HUDEP-2 (cell line): ENCODE results near the gene STIM1.

Experiments
- DNase-seq, 76 experiments: peaks; one replicate each; lab custom pipeline; 2025; ENCODE audit not compliant: unreplicated experiment in 76 of 76; lab: John Stamatoyannopoulos, UW

The STIM1 gene

DNA sequence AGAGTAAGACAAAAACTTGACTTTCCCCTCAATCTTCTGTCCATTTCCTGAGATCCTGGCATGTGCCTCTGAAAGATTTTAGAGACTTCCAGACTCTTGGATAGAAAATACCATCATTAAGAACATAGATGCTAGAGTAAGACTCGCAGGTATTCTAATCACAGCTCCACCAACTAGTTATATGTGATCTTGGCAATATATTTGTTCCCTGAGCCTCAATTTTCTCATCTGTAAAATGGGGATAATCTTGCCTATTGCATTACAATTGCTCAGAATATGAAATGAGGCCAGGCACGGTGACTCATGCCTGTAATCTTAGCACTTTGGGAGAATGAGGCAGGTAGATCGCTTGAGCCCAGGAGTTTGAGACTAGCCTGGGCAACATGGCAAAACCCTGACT lies 25.4 kb upstream of the STIM1 start:
- DNase-seq: no peak

DNA sequence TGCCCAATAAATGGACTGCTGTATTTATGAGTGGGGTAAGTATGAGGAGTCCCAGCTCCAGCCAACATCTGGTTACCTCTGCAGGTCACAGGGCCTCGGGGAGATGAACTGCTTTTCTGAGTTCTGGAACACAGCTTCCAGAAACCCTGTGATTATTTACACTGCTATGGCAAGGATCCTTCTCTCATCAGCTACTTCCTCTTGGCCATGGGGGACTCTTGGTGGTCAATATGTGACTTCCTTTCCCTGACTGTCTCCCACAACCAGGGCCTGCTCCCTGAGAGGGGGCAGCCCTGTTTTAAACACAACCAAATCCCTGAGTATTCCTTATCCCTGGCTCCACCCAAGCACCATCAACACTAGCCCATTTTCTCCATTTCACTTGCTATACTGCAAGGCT lies 24.7 kb upstream of the STIM1 start:
- DNase-seq: no peak

DNA sequence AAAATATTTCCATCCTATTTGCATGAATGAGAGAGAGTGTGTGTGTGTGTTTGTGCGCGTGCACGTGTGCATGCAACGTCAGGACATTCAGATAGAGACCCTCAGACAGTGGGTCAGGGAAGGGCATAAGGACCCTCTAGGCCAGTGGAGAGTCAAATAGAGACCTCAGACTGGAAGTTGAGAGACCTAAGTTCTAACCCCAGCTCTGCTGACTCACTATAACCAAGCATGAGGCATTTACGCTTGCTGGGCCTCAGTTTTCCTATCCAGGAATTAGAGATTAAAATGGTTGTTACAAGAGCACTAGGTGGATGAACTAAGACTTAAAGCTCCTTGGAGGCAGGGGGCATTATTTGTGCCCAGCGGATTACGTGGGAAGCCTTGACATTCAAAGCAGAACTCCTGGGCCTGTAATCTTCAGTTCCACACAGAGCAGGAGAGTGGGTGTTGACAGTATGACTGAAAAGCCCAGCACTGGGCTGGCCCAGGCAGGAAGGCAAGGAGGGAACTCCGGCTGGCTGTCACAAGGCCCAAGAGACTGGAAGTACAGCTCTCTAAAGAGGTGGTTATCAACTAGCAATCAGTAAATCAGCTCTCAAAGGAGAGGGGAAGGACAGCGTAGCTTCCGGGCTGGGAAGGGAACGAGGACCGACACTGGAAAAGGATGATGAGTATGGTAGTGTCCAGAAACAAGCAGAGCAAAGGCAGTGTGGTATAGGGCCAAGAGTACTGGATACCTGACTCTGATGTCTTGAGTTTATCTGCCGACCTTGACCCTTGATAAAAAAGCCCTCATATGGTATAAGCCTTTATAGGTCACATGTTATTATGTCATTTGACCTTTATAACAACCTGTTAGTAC lies 23.9 kb upstream of the STIM1 start:
- peak in 4 of 76 experiments; percentile 25 to 42 (median 32) for DNase-seq

DNA sequence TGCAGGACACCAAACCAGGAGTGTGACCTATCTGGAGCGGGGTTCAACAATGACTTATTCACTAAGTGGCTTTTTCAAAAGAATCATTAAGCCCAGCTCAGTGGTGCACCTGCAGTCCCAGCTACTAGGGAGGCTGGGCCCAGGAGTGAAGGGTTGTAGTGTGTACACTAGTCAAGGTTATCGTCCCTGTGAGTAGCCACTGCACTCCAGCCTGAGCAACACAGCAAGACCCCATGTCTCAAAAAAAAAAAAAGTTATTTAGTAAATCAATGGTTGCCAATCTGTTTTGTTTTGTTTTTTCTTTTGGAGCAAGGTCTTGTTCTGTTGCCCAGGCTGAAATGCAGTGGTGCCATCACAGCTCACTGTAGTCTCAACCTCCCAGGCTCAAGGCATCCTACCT lies 22.6 kb upstream of the STIM1 start:
- no peak for DNase-seq

DNA sequence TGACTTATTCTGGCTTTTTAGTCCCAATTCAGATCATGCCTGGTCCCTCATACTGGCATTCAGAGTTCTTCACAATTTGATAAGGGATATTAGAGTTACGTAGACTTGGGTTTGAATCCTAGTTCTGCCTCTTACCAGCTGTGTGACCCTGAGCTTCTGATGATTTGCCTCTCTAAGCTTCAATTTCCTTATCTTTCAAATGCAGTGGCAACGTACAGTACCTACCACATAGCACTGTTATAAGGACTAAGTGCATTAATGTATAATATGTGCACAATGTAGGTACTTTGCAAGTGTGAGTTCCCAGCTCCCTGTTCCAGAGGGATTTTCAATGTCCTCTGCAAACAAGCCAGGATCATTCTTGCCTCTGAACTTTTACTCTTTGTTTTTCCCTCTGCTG lies 22.0 kb upstream of the STIM1 start:
- peak in 24 of 76 experiments; percentile 11 to 74 (median 44) for DNase-seq

DNA sequence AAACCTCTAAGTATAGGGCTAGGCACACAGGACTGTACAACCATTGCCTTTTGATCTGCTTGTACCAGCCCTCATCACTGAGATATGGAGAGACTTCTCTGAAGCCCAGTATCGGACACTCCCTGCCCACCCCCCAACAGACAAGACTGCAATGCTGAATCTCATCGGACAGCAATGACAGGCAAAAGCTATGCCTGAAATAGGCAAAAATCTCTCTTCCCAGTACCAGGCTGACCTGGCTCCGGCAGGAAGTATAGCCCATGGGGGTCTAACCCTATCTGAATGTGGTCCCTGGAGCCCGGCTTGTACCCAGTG lies 21.2 kb upstream of the STIM1 start:
- DNase-seq: peak in 8 of 76 experiments; percentile 58 to 76 (median 60)

DNA sequence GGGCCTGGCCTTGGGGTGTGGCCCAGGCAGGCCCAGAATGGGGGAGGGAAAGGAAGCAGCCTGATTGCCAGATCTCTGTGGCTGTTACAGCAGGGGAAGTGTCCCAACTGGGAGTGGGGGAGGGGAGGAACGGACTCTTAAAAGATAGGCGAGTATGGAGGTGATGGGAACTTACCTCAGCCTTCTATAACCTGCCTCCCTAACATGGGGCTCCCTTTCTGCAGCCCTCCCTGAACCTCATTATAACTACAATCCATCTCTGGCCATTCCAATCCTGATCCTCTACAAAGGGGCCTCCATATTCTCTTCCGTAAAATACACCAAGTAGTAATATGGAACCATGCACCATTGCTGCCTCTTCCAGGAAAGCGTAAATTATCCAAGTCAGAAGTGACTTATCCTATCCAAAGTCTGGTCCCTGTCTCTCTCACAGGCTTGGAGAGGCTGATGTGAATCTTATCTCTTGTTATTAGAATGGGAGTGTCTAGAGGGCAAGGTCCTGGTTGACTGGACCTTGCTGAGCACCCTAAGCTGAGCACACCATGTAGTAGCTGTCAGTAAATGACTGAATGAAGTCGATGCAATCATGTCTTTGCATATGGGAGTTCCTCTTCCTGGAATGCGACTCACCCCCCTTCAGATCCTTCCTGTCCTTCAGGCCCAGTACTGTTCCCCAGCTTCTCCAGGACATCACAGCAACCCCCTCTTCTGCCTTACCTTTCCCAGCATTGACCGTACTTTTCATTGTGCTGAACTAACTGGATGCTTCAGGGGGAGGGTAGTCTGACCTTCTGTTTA lies 20.6 kb upstream of the STIM1 start:
- DNase-seq: peak in 70 of 76 experiments; percentile 44 to 92 (median 80)

DNA sequence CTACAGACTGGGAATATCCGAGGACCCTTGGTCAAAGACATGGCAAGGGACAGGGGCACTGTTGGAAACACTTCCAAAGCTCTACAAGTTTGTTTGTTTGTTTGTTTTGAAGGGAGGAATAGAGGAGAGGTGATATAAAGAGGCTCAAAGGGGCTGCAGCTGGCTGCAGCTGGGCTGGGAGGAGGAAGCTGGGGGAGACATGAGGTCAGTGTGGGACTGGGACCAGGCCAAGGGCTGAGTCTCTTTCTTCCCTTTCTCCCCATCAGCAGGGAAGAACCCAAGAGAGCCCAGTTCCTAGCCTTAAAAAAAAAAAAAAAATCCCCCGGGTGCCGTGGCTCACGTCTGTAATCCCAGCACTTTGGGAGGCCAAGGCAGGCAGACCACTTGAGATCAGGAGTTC lies 19.7 kb upstream of the STIM1 start:
- no peak for DNase-seq

DNA sequence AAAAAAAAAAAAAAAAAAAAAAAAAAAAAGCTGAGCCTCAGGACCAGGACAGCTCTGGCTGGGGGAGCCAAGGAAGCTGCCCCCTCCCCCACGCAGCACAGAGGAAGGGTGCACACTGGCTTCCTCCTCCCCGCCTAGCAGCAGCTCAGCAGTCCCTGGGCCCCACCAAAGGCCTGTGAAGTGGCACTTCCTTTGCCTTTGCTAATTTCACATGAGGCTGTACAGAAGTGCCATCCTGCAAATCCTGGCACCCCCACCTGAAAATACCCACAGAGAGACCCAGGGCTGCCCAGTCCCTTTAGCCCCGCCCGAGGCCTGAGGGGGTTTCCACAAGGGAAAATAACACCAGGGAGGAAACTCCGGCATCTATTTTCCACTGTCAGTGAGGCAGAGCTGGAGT lies 18.6 kb upstream of the STIM1 start:
- DNase-seq: peak in 8 of 76 experiments; percentile 12 to 34 (median 26)

DNA sequence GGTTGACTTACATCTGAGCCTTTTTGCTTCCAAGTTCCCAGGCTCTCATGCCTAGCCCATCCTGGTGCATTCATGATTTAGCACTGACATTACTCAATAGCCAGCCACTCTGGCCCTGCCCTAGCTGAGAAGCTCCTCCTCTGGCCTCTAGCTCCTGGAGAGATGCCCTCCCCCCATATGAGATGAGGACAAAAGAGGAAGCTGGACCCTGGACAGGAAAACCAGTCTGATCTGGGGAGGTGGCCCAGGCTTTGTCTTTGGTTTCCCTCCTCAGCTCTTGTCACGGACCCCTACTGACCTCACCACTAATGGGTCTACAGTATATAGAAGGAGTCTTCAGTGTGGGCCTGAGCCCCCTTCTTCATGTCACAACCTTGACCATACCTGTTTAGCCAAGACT lies 17.7 kb upstream of the STIM1 start:
- DNase-seq: peak in 55 of 76 experiments; percentile 8 to 78 (median 49)

DNA sequence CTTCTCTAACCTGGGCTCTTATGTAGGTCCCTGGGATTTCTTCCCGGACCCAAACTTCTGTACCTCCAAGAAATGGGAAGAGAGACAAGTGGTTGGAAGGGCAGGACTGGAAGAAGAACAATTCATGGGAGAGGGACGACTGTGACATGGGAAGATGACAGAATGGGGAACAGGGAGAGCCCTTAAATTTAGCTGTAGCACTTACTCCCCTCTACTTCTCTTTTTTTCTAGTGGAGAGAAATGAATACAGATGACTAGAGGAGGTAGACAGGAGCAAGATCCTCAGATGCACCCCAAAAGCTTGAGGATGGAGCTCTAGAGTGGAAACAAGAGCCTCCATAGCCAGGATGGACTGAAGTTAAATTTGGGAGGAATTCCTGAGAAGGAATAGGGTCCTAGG lies 17.0 kb upstream of the STIM1 start:
- no peak for DNase-seq

DNA sequence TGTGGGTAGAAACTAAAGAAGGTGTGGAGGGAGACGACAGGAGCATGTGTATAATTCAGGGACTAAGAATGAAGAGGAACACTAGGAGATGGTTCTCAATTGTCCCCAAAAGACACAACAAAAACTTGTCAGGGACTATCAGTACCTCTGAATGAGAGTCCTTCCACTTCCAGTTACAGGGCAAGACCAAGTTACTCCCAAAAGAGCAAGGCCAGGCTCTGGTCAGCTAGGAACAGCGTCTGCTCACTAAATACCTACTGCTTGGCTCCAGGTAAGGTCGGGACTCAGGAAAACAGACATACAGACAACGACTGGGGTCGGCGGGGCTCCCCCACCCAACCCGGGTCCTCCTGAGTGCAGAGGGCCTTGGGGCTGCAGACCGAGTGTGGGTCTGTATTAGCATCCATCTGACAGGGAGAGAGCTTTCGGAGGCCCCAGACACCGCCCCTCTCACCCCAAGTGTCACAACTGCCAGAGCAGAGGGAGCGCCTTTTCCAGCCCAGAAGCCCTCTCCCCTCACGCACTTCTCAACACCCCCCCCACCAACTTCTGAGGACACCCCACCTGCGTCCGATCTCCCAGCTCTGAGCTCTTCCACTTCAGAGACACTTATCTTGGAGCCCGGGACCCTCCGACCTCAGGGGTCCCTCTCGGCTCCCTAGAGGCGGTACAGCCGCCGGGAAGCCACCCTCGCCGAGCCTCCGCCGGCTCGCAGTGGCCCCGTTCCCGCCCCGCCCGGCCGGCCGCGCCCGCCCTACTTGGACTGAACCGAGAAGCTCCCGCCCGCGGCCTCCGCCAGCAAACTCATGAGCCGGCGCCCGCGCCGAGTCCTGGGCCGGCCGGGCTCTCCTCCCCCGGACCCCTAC lies 15.2 kb upstream of the STIM1 start:
- DNase-seq: peak in 23 of 76 experiments; percentile 16 to 65 (median 55)

DNA sequence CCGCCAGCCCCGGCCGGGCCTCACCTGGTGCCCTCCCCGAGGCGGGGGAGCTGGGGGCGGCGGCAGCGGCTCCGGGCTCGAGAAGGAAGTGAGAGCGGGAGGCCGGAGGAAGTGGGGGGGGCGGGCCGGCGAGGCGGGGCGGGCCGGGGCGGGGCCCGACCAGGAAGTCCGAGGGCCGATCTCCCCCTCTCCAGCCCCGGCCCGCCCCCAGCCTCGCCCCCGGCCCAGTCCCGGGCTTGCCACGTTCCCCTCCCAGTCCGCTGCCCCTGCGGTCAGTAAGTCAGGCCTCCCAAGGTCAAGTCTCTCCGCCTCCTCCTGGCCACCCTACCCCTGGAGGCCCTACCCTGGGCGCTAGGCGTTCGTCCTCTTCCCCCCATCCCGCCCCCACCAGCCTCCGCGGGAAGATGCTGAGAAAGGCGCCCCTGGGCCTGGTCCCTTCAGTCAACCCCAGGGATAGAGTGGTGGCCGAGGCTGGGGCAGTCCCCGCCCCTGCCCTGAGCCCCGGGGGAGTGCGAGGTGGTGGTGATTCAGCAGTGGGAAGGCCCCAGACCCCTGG lies 14.5 kb upstream of the STIM1 start, which contains the start of gene RHOG:
TSS of gene RHOG (minus strand) at position 90 of the 556 bp plus-strand sequence. CDS start 12,821 bp downstream, outside the sequence.
- DNase-seq: peak in 63 of 76 experiments; percentile 26 to 90 (median 75)

DNA sequence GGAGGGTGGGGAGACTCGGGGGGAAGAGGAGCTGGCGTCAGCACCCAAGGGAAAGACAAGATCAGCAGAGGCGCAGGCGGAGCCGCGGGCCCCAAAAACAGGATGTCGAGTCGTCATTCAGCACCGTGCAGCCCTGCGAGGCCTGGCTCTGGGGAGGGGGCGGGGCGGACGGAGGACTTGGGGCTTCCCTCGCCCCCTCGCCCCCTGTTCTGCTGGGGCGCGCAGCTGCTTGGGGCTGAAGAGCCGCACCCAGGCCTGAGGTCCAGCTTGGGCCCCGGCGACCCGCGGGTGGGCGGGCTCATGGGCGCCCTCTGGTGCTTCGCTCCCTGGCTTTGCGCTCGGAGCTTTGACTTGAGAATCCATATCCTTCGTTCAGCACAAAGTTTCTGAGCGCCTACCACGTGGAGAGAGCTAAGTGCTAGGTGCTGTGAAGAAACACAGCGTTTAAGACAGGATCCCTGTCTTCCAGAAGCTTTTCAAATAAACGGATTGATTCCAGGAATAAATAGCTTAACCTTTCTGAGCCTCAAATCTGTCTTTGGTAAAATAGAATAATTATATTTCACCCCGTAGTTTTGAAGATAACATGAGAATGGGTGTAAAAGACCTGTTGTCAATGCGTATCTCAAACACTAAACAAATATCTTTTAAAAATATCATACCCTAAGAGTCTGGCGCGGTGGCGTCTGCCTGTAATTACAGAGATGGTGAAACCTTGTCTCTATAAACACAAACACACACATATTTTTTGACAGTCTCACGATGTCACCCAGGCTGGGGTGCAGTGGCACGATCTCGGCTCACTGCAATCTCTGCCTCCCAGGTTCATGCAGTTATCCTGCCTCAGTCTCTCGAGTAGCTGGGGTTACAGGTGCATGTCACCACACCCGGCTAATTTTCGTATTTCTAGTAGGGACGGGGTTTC lies 13.8 kb upstream of the STIM1 start:
- peak in 72 of 76 experiments; percentile 21 to 90 (median 75) for DNase-seq

DNA sequence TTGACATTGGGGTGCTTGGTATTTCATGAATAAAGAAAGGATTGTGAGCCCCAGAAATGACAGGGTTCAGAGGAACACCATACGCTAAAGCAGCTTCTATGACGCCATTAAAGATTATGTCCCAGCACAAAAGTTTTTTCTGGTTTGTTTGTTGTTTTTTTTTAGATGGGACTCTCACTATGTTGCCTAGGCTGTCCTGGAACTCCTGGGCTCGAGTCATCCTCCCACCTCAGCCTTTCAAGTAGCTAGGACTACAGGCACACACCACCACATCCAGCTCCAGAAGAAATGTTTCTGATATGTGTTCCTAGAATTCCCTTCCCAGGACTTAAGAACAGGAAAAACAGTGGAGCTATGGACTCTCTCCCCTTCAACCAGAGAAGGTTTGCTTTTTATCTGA lies 12.1 kb upstream of the STIM1 start:
- no peak for DNase-seq

DNA sequence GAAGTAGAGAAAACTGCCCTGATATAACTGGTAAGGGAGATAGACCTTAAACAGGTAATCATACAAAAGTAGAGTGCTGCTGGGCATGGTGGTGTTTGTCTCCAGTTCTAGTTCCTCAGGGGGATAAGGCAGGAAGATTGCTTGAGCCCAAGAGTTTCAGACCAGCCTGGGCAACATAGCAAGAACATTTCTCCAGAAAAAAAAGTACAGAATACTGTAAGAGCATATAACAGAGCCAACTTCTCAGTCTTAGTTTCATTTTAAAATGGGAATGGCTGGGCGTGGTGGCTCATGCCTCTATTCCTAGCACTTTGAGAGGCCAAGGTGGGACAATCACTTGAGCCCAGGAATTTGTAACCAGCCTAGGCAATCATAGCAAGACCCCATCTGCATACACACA lies 10.2 kb upstream of the STIM1 start:
- DNase-seq: no peak

DNA sequence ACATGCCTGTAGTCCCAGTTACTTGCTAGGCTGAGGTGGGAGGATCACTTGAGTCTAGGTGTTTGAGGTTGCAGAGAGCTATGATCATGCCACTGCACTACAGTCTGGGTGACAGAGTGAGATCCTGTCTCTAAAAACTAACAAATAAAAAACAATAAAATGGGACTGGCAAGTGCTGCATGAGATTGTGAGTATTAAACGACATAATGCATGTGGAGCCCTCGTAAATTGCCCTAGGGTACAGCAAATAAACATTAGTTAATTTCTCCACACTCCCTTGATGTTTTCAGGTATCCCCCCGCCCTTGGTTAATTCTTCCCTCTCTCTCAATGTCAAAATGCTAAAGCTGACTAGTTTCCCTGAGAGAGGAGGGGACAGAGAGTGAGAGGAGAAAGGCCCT lies 9.8 kb upstream of the STIM1 start:
- no peak for DNase-seq

DNA sequence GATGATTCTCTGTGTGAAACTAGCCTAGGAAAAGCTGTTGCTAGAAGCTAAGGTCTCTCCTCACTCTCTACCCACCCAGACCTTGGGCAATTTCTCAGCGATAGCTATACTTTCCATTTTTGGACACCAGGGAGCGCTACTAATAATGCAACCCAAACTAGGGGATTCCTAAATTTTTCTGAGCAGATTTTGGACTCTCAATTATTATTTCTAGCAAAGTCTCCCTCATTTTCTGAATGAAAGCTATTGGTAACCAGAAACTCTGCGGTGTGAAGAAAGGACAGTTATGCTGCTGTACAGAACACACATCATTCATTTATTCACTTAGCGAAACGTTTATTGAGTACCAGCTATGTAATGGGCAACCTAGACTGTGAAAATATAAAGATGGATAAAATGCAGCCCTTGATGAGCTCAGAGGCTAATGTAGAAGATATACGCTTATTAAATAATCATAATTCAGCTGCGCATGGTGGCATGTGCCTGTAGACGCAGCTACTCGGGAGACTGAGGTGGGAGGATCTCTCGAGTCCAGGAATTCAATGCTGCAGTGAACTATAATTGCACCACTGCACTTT lies 6.1 kb upstream of the STIM1 start:
- peak in 28 of 76 experiments; percentile 8 to 69 (median 38) for DNase-seq

DNA sequence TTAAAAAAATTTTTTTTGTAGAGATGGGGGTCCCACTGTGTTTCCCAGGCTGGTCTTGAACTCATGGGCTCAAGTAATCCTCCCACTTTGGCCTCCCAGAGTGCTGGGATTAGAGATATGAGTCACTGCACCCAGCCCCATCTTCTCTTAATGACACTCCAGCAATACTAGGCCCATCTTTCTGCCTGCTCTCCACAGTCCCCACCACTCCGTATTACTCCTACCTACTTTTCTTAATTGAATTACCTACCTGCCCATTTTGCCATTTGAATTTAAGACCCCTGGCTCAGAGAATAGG lies 2.0 kb upstream of the STIM1 start:
- no peak for DNase-seq
